ENCODE results near the gene ADGRG6. TPM values are rescaled to one million over a fixed set of nuclear protein-coding genes. Genes with fewer than 3 reads are reported as not detected.

Gene ADGRG6
- 30.3 and 39.1 TPM in 2 replicates for total RNA-seq

DNA sequence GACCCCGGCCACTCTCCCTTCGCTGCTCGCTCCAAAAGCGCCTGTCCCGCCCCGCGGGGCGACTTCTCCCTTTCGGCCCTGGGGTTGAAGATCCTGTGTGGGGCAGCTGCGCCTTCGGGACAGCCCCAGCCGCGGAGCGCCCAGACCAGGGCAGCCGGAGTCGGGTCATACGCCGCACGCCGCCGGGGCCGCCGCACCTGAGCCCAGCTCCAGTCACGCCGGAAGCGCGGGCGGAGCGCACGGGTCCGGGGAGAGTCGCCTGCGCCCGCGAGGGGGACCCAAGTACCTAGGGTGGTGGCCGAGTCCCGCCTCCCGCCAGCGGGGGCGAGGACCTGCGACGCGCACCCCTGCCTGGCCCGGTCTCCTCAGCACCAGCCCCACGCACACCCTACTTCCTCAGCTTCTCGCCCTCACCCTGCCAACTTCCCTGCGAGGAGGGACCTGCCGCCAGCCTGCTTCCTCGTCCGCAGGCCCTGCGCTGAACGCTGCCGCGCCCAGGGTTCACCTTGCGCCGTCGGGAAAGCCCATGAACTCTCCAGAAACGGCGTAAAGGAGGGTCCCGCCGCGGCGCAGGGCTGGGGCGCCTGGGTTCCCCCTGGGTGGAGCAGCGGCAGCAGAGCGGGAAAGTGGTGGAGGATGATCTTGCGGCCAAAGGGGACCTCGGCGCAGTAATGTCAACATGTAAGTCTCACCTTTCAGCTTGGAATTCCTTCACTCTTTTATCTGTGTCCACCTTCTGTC, at the start of gene ADGRG6:
Gene ADGRG6, plus strand, starts transcription at position 357 of the 741 bp plus-strand sequence. Its CDS starts 323 bp downstream, at position 680.
- TF ChIP-seq, protein P1, sequence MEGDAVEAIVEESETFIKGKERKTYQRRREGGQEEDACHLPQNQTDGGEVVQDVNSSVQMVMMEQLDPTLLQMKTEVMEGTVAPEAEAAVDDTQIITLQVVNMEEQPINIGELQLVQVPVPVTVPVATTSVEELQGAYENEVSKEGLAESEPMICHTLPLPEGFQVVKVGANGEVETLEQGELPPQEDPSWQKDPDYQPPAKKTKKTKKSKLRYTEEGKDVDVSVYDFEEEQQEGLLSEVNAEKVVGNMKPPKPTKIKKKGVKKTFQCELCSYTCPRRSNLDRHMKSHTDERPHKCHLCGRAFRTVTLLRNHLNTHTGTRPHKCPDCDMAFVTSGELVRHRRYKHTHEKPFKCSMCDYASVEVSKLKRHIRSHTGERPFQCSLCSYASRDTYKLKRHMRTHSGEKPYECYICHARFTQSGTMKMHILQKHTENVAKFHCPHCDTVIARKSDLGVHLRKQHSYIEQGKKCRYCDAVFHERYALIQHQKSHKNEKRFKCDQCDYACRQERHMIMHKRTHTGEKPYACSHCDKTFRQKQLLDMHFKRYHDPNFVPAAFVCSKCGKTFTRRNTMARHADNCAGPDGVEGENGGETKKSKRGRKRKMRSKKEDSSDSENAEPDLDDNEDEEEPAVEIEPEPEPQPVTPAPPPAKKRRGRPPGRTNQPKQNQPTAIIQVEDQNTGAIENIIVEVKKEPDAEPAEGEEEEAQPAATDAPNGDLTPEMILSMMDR (IDR thresholded peaks at IDR 0.05; ENCODE audit: insufficient read depth, low read length, poor library complexity, severe bottlenecking), result no peak
- no peaks in the 10 kb centered on the region for H3K36me3 ChIP-seq (ENCODE audit: control insufficient read depth, insufficient read depth, low read length)
- DNase-seq (ENCODE audit: low read depth), result no peak

DNA sequence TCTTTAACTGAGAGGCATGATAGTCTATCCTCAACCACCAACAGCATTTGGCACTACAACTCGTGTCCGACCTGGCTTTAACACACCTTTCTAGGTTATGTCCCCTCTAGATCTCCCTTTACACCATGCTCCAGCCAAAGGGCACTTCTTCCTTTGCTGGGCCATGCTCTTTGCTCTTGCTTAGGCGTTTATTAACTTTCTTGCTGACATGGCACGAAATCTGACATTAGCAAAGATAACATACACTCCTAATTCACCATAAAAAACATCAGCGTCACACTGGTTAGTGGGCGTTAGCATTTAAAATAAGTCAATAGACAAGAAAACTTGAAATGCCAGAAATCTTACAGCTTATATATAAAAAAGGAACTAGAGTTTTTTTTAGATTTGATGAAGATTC, 47.3 kb upstream of the ADGRG6 start:
- DNase-seq (ENCODE audit: low read depth), result no peak
- TF ChIP-seq, protein P1 (IDR thresholded peaks at IDR 0.05; ENCODE audit: insufficient read depth, low read length, poor library complexity, severe bottlenecking), result no peak
- Histone ChIP-seq H3K4me3 (ENCODE audit: low read depth, low read length) (no peak overlapping the region), H3K36me3 (ENCODE audit: control insufficient read depth, insufficient read depth, low read length) (no peaks in the 10 kb centered on the region), H3K27me3 (ENCODE audit: control insufficient read depth, insufficient read depth, low read length) (no peaks in the 10 kb centered on the region)

More for the DNA sequence above, at the start of gene ADGRG6:
- Histone ChIP-seq H3K27me3 (ENCODE audit: control insufficient read depth, insufficient read depth, low read length) (no peaks in the 10 kb centered on the region), H3K4me3 (ENCODE audit: low read depth, low read length) (peak within 1 kb of the TSS; percentile 72)

DNA sequence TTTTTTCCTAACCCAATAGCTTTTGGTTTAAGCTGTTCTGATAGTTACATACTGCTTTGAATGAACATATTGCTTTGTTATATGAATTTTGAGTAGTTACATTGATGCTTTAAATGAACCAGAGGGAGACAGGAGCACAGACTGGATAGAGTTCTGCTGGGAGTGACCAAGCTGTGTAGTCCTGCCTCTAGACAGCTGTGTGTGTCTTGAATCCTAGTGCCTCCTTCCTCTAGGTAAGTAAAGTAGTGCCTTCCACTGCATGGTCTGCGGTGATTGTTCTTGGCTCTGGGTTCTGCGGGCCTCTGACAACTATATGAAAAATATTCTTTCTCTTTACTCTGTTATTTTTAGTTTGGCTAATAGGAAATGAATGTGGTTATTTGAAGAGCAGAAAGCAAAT, 46.0 kb upstream of the ADGRG6 start:
- no peak overlapping the region for H3K4me3 ChIP-seq (ENCODE audit: low read depth, low read length)
- H3K36me3 ChIP-seq (ENCODE audit: control insufficient read depth, insufficient read depth, low read length), result no peaks in the 10 kb centered on the region
- TF ChIP-seq, protein P1 (IDR thresholded peaks at IDR 0.05; ENCODE audit: insufficient read depth, low read length, poor library complexity, severe bottlenecking), result no peak
- H3K27me3 ChIP-seq (ENCODE audit: control insufficient read depth, insufficient read depth, low read length), result no peaks in the 10 kb centered on the region
- DNase-seq (ENCODE audit: low read depth), result no peak

DNA sequence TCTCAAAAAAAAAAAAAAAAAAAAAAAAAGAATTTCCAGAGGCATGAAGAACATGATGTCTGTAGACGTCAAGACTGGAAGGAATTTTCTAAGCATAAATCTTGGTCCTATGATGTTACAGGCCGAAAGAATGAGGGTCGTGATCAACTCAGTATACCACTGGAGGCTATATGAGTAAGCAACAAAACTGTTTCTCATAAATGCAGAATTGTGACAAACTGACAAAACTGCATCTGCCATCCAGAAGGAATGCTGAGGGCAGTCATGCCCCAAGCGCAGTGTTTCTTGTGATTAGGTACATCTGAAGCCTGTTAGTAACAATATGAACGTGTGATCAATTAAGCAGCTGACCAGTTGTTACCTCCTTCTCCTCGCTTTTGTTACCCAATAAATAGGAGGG, 43.5 kb upstream of the ADGRG6 start:
- Histone ChIP-seq H3K4me3 (ENCODE audit: low read depth, low read length) (no peak overlapping the region), H3K36me3 (ENCODE audit: control insufficient read depth, insufficient read depth, low read length) (no peaks in the 10 kb centered on the region), H3K27me3 (ENCODE audit: control insufficient read depth, insufficient read depth, low read length) (no peaks in the 10 kb centered on the region)
- TF ChIP-seq, protein P1 (IDR thresholded peaks at IDR 0.05; ENCODE audit: insufficient read depth, low read length, poor library complexity, severe bottlenecking), result no peak
- no peak for DNase-seq (ENCODE audit: low read depth)

DNA sequence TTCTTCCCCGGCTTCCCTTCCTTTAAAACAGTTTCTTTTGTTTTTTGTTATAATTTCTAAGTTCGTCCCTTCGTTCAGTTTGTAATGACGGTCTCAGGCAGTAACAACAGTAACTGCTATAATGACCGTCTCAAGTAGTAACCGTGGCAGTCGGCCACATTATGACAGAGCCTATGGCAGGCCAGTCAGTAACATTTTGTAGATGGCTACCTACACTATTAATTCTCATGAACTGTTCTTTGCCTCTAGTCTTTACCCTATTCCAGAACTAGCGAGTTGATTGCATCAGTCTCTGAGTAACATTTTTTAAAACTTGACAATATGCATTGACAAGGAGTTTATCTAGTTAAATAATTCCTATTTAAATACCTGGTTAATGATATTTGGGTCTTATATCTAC, 43.0 kb upstream of the ADGRG6 start:
- no peak for DNase-seq (ENCODE audit: low read depth)
- Histone ChIP-seq H3K27me3 (ENCODE audit: control insufficient read depth, insufficient read depth, low read length) (no peaks in the 10 kb centered on the region), H3K36me3 (ENCODE audit: control insufficient read depth, insufficient read depth, low read length) (no peaks in the 10 kb centered on the region), H3K4me3 (ENCODE audit: low read depth, low read length) (no peak overlapping the region)
- TF ChIP-seq, protein P1 (IDR thresholded peaks at IDR 0.05; ENCODE audit: insufficient read depth, low read length, poor library complexity, severe bottlenecking), result no peak

DNA sequence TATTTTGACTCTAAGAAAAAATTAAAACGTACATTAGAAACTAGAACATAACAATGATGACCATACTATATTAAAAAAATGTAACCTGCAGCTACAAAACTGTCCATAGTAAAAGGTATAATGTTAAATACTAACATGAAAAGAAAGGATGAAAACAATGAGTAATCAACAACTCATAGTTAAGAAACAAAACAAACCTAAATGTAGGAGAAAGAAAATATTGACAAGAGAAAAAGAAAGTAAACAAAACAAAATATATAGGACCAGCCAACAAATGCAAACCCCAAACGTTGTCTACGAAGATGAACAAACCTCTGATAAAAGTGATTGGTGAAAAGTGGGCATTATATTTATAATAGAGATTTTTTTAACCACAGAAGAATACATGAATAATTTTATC, 41.1 kb upstream of the ADGRG6 start:
- DNase-seq (ENCODE audit: low read depth), result no peak
- Histone ChIP-seq H3K4me3 (ENCODE audit: low read depth, low read length) (no peak overlapping the region), H3K36me3 (ENCODE audit: control insufficient read depth, insufficient read depth, low read length) (no peaks in the 10 kb centered on the region), H3K27me3 (ENCODE audit: control insufficient read depth, insufficient read depth, low read length) (no peaks in the 10 kb centered on the region)
- TF ChIP-seq, protein P1 (IDR thresholded peaks at IDR 0.05; ENCODE audit: insufficient read depth, low read length, poor library complexity, severe bottlenecking), result no peak
